GM12891 (cell line): ENCODE results near the gene DNAH11.
A peak's percentile ranks its signal among the peaks of the same experiment; 100 is the strongest.

ENCODE experiments used
- DNase-seq: peaks from one replicate; pipeline ENCODE4 v3.0.0; 2011; ENCODE audit warnings: low spot score; ENCODE audit not compliant: insufficient read length
- FAIRE-seq: peaks from 2 replicates; lab custom pipeline; 2011; peaks lifted over from hg19 to GRCh38; lab: Jason Lieb, UNC
- PAX5 ChIP-seq: IDR thresholded peaks from 2 replicates; pipeline ENCODE4 v1.6.1; 2011; ENCODE audit warnings: low read length, moderate library complexity, mild to moderate bottlenecking; ENCODE audit not compliant: insufficient read depth, severe bottlenecking
- POLR2A ChIP-seq: IDR thresholded peaks from 2 replicates; pipeline ENCODE4 v1.6.1; 2011; ENCODE audit warnings: low read depth, low read length, control low read depth
- POLR2AphosphoS5 ChIP-seq: IDR thresholded peaks from 2 replicates; pipeline ENCODE4 v1.6.1; 2011; ENCODE audit warnings: low read depth, low read length, control low read depth
- POU2F2 ChIP-seq: IDR thresholded peaks from 2 replicates; pipeline ENCODE4 v1.6.1; 2011; ENCODE audit warnings: low read depth, mild to moderate bottlenecking, control low read depth, low read length, moderate library complexity
- SPI1 ChIP-seq: IDR thresholded peaks from 2 replicates; pipeline ENCODE4 v1.6.1; 2011; ENCODE audit warnings: low read depth, low read length, control low read depth
- TAF1 ChIP-seq: IDR thresholded peaks from 2 replicates; pipeline ENCODE4 v1.6.1; 2011; ENCODE audit warnings: low read depth, low read length, control low read depth

The DNAH11 gene

GRCh38 chr7:21550076-21550475 is 7.2 kb downstream of the DNAH11 start:
- TF ChIP-seq TAF1 (no peak), POU2F2 (no peak), SPI1 (no peak), PAX5 (no peak), POLR2A (no peak), POLR2AphosphoS5 (no peak)
- FAIRE-seq, result no peak
- DNase-seq, result no peak

GRCh38 chr7:21550821-21551531 is 8.1 kb downstream of the DNAH11 start:
- TF ChIP-seq SPI1 (no peak), POLR2AphosphoS5 (no peak), PAX5 (no peak), POU2F2 (no peak), POLR2A (no peak), TAF1 (no peak)
- no peak for FAIRE-seq
- no peak for DNase-seq

- DNase-seq (no peak), FAIRE-seq (no peak)
- TF ChIP-seq POLR2A, result no peak
- no peak for TF ChIP-seq POLR2AphosphoS5
- no peak for TF ChIP-seq TAF1
- TF ChIP-seq PAX5, result no peak
These were observed 19.5 kb downstream of the DNAH11 start for GRCh38 chr7:21562385-21562784.

- no peak for DNase-seq
- TF ChIP-seq PAX5, result no peak
- TF ChIP-seq POLR2AphosphoS5, result no peak
- TF ChIP-seq POU2F2, result no peak
- no peak for TF ChIP-seq SPI1
- no peak for TF ChIP-seq POLR2A
- TF ChIP-seq TAF1, result no peak
These were observed 22.8 kb downstream of the DNAH11 start for GRCh38 chr7:21565614-21566013.

GRCh38 chr7:21566094-21566493 is 23.3 kb downstream of the DNAH11 start:
- DNase-seq (no peak), FAIRE-seq (no peak)
- TF ChIP-seq SPI1 (no peak), POU2F2 (no peak), POLR2AphosphoS5 (no peak), POLR2A (no peak), TAF1 (no peak), PAX5 (no peak)

More at GRCh38 chr7:21565614-21566013, 22.8 kb downstream of the DNAH11 start:
- FAIRE-seq, result no peak

GRCh38 chr7:21568762-21569161 is 25.9 kb downstream of the DNAH11 start:
- FAIRE-seq, result no peak
- no peak for DNase-seq
- TF ChIP-seq POLR2AphosphoS5, result no peak
- no peak for TF ChIP-seq PAX5
- no peak for TF ChIP-seq POLR2A
- no peak for TF ChIP-seq POU2F2
- TF ChIP-seq TAF1, result no peak
- TF ChIP-seq SPI1, result no peak

- FAIRE-seq (no peak), DNase-seq (no peak)
- TF ChIP-seq POU2F2 (no peak), SPI1 (no peak), POLR2A (no peak), POLR2AphosphoS5 (no peak), PAX5 (no peak), TAF1 (no peak)
These were observed 29.8 kb downstream of the DNAH11 start for GRCh38 chr7:21572331-21573313.

- TF ChIP-seq POLR2A (no peak), TAF1 (no peak), SPI1 (no peak), POU2F2 (no peak), PAX5 (no peak), POLR2AphosphoS5 (no peak)
- DNase-seq (no peak), FAIRE-seq (no peak)
These were observed 36.7 kb downstream of the DNAH11 start for GRCh38 chr7:21579341-21580072.

GRCh38 chr7:21580073-21580521 is 37.3 kb downstream of the DNAH11 start:
- DNase-seq (no peak), FAIRE-seq (peak; percentile 23)
- TF ChIP-seq SPI1, result no peak
- TF ChIP-seq PAX5, result no peak
- TF ChIP-seq POLR2A, result no peak
- TF ChIP-seq POLR2AphosphoS5, result no peak
- TF ChIP-seq TAF1, result no peak
- no peak for TF ChIP-seq POU2F2
